A549 (cell line): ENCODE data around the gene AK6. TPM values are rescaled to one million over a fixed set of nuclear protein-coding genes. Genes with fewer than 3 reads are reported as not detected.

ENCODE experiments used
- ATAC-seq, 2 experiments: fragments of 200-7000 bp in 1 of 2; fragments of >200 bp in 1 of 2; cut with Nextera tagmentation in 1 of 2; cut with Tn5 transposase in 1 of 2; 3 replicates each; pipeline versions ENCODE4 v1.8.0 to v1.9.1; 2018 to 2020; ENCODE audit warnings: mild to moderate bottlenecking in 1 of 2, moderate library complexity in 1 of 2
- CTCF ChIA-PET: fragments of 300-600 bp; sonication (Branson Sonifier 250); formaldehyde crosslinking; extraction: SDS; loops from one replicate; lab custom pipeline; 2021; ENCODE audit warnings: antibody characterized with exemption, inconsistent platforms; lab: Yijun Ruan, JAX
- POLR2A ChIA-PET: fragments of 350-600 bp; formaldehyde crosslinking; extraction: SDS; loops from one replicate; lab custom pipeline; 2021; ENCODE audit warnings: antibody characterized with exemption, inconsistent platforms; lab: Yijun Ruan, JAX
- DNase-seq, 2 experiments: peaks; one replicate each; pipeline versions ENCODE4 v3.0.0 to v3.0.0-alpha.2; 2011 to 2016; ENCODE audit warnings: low read depth in 1 of 2, low spot score in 1 of 2
- FAIRE-seq: peaks from 2 replicates; lab custom pipeline; 2011; peaks lifted over from hg19 to GRCh38; lab: Jason Lieb, UNC
- H3K27ac ChIP-seq, 2 experiments: fragments of >200 bp; sonication (Bioruptor Twin); formaldehyde crosslinking; 3 replicates each; pipeline ENCODE4 v1.5.1; 2016 to 2017
- H3K4me1 ChIP-seq: fragments of >200 bp; sonication (Bioruptor Twin); formaldehyde crosslinking; 3 replicates; pipeline ENCODE4 v1.6.1; 2016
- H3K4me2 ChIP-seq: fragments of >200 bp; sonication (Bioruptor Twin); formaldehyde crosslinking; 3 replicates; pipeline ENCODE4 v1.6.1; 2016
- H3K4me3 ChIP-seq: fragments of >200 bp; sonication (Bioruptor Twin); formaldehyde crosslinking; 3 replicates; pipeline ENCODE4 v1.5.1; 2016
- H3K9me3 ChIP-seq: fragments of >200 bp; sonication (Bioruptor Twin); formaldehyde crosslinking; 3 replicates; pipeline ENCODE4 v1.6.1; 2016
- BCL3 ChIP-seq: fragments of >200 bp; sonication (Bioruptor Twin); formaldehyde crosslinking; IDR thresholded peaks from 3 replicates; pipeline ENCODE4 v1.6.1; 2016
- CBX8 ChIP-seq: fragments of 200-600 bp; sonication (generic); IDR thresholded peaks from 2 replicates; pipeline ENCODE4 v1.6.1; 2016
- CTCF ChIP-seq: fragments of >200 bp; sonication (Bioruptor Twin); formaldehyde crosslinking; IDR thresholded peaks from 3 replicates; pipeline ENCODE4 v1.5.1; 2016
- E2F6 ChIP-seq: IDR thresholded peaks from 2 replicates; pipeline ENCODE4 v1.6.1; 2012; ENCODE audit warnings: low read depth, borderline replicate concordance
- EP300 ChIP-seq, 2 experiments: fragments of >200 bp; sonication (Bioruptor Twin); formaldehyde crosslinking; IDR thresholded peaks; 2 replicates in 1 of 2; 3 replicates in 1 of 2; pipeline ENCODE4 v1.6.1; 2016 to 2017
- FOSL2 ChIP-seq, 2 experiments: fragments of 450-650 bp in 1 of 2; fragments of >200 bp in 1 of 2; sonication (Bioruptor Twin) in 1 of 2; formaldehyde crosslinking; IDR thresholded peaks; 2 replicates each; pipeline versions ENCODE4 v1.5.0 to v1.6.1; 2016 to 2020; ENCODE audit warnings: mild to moderate bottlenecking in 1 of 2, moderate library complexity in 1 of 2
- FOXS1 ChIP-seq: fragments of 250-450 bp; sonication (Bioruptor Pico); IDR thresholded peaks from 2 replicates; pipeline ENCODE4 v1.5.0; 2020; ENCODE audit warnings: mild to moderate bottlenecking, moderate library complexity
- HOXB5 ChIP-seq: fragments of 250-450 bp; sonication (Bioruptor Pico); IDR thresholded peaks from 2 replicates; pipeline ENCODE4 v1.5.0; 2020; ENCODE audit warnings: mild to moderate bottlenecking, moderate library complexity
- JUN ChIP-seq, 2 experiments: fragments of >200 bp; sonication (Bioruptor Twin); formaldehyde crosslinking; IDR thresholded peaks; 2 replicates in 1 of 2; 3 replicates in 1 of 2; pipeline ENCODE4 v1.6.1; 2016 to 2017
- JUNB ChIP-seq: fragments of >200 bp; sonication (Bioruptor Twin); formaldehyde crosslinking; IDR thresholded peaks from 2 replicates; pipeline ENCODE4 v1.6.1; 2016
- KDM1A ChIP-seq: fragments of 200-600 bp; sonication (generic); IDR thresholded peaks from 2 replicates; pipeline ENCODE4 v1.6.1; 2016; ENCODE audit warnings: low read depth, mild to moderate bottlenecking
- MAX ChIP-seq: IDR thresholded peaks from 2 replicates; pipeline ENCODE4 v1.6.1; 2012
- MAZ ChIP-seq: fragments of 150-350 bp; IDR thresholded peaks from 2 replicates; pipeline ENCODE4 v1.6.1; 2014; ENCODE audit warnings: antibody characterized with exemption, low read depth, low read length, borderline replicate concordance
- MYC ChIP-seq: IDR thresholded peaks from 2 replicates; pipeline ENCODE4 v1.6.1; 2012; ENCODE audit warnings: mild to moderate bottlenecking, inconsistent platforms, low read length, improper control_type of control experiment, borderline replicate concordance
- NPAS2 ChIP-seq: fragments of 250-450 bp; sonication (Bioruptor Pico); IDR thresholded peaks from 2 replicates; pipeline ENCODE4 v1.8.0; 2022; ENCODE audit warnings: mild to moderate bottlenecking, moderate library complexity, borderline replicate concordance
- PHF8 ChIP-seq: fragments of 200-600 bp; sonication (generic); IDR thresholded peaks from 2 replicates; pipeline ENCODE4 v1.6.1; 2016; ENCODE audit warnings: low read depth, mild to moderate bottlenecking, antibody characterized with exemption, moderate library complexity, borderline replicate concordance
- POLR2A ChIP-seq: IDR thresholded peaks from 2 replicates; pipeline ENCODE4 v1.6.1; 2012; ENCODE audit warnings: mild to moderate bottlenecking, low read length
- RAD21 ChIP-seq, 2 experiments: fragments of >200 bp in 1 of 2; sonication (Bioruptor Twin) in 1 of 2; formaldehyde crosslinking in 1 of 2; IDR thresholded peaks in 1 of 2; conservative IDR thresholded peaks in 1 of 2; 2 replicates in 1 of 2; 3 replicates in 1 of 2; pipeline ENCODE4 v1.6.1; 2012 to 2018; ENCODE audit warnings: inconsistent platforms in 1 of 2
- SMC3 ChIP-seq: fragments of >200 bp; sonication (Bioruptor Twin); formaldehyde crosslinking; IDR thresholded peaks from 3 replicates; pipeline ENCODE4 v1.6.1; 2018; ENCODE audit warnings: inconsistent platforms
- USF2 ChIP-seq: fragments of 450-650 bp; IDR thresholded peaks from 2 replicates; pipeline ENCODE4 v1.6.1; 2014; ENCODE audit warnings: antibody characterized with exemption
- ZSCAN20 ChIP-seq: fragments of 250-450 bp; sonication (Bioruptor Pico); IDR thresholded peaks from 2 replicates; pipeline ENCODE4 v1.8.0; 2022; ENCODE audit warnings: mild to moderate bottlenecking, moderate library complexity
- WGBS: methylation state at CpG from one replicate; pipeline ENCODE4 v1.1.6; 2017; ENCODE audit errors: missing lambda C conversion rate; 5-methylcytosine and 5-hydroxymethylcytosine counted together
- polyA plus RNA-seq, 4 experiments: library from polyadenylated mRNA; depleted of rRNA in 3 of 4; stranded (reverse); fragments of >200 nt; fragmentation: RNase III in 1 of 4; extraction: RNeasy Plus Mini Kit Qiagen cat#74134 plus additional on column Dnase treatment in 1 of 4; gene quantifications; 2 replicates in 3 of 4; 3 replicates in 1 of 4; pipeline ENCODE4 v1.2.3, GENCODE V29; 2011 to 2017

Gene AK6
- polyA plus RNA-seq, 2 of the 4 experiments (the other 2 are of a cell fraction), result 83.4 to 108 TPM

- CTCF ChIA-PET, result interaction anchor here (0.7 to 1.3 kb wide), 4 partner anchors 16 to 82 kb away, joined by 3 to 4 read pairs (median 3); no protein-coding TSS in a partner anchor
- ATAC-seq (peak; percentile 99), DNase-seq (peak; percentile 77 to 85), FAIRE-seq (no peak)
- peak within 1 kb of the TSS; percentile 87 for H3K4me2 ChIP-seq
- H3K4me1 ChIP-seq, result peaks cover 7% of the 10 kb centered on the region; the same call in 1 of the 3 replicates
- H3K4me3 ChIP-seq, result peak within 1 kb of the TSS; percentile 76
- H3K27ac ChIP-seq, result peak within 1 kb of the TSS; percentile 77 to 89
- POLR2A ChIA-PET, result interaction anchor here (0.6 kb wide), 1 partner anchor 80 kb away, joined by 3 read pairs; no protein-coding TSS in a partner anchor
- H3K9me3 ChIP-seq, result no peaks in the 10 kb centered on the region
- 2% methylated on average over 34 of the region's 78 CpGs for WGBS
- TF ChIP-seq MAX (peak; percentile 72), E2F6 (no peak), FOSL2 (IDR thresholded peaks at IDR 0.05) (no peak), FOSL2 (CRISPR knock-in tag; IDR thresholded peaks at IDR 0.05) (no peak), POLR2A (peak; percentile 15; the same call in 1 of the 2 replicates), JUNB (no peak), HOXB5 (CRISPR knock-in tag) (no peak), MYC (0 out of 2 replicates have a peak, but pooled peaks have one; percentile 17), USF2 (peak; percentile 60), JUN (IDR thresholded peaks at IDR 0.05) (peak in 1 of 2 experiments; percentile 69; a peak in 2 of 5 replicates), PHF8 (peak; percentile 61), RAD21 (conservative IDR thresholded peaks at IDR 0.05 in 1 of 2, IDR thresholded peaks at IDR 0.05 in 1 of 2) (peak; percentile 56 to 85), CTCF (peak; percentile 49), BCL3 (0 out of 3 replicates have a peak, but pooled peaks have one; percentile 24), SMC3 (peak; percentile 82), FOXS1 (CRISPR knock-in tag) (no peak)
Observed at GRCh38 chr5:69414885-69415583, 45.7 kb upstream of the AK6 start, which contains the start of gene MARVELD2. TSS of gene MARVELD2 (plus strand) at chr5:69415116. CDS start at chr5:69419386, 4,270 bp downstream.

GRCh38 chr5:69404659-69405330 is 35.5 kb upstream of the AK6 start:
- WGBS, result 89% methylated on average over 15 of the region's 15 CpGs
- Histone ChIP-seq H3K27ac (no peak overlapping the region), H3K4me3 (no peak overlapping the region), H3K4me2 (no peak overlapping the region), H3K9me3 (no peaks in the 10 kb centered on the region), H3K4me1 (no peaks in the 10 kb centered on the region)
- FAIRE-seq (no peak), DNase-seq (no peak), ATAC-seq (no peak)
- CTCF ChIA-PET, result interaction anchor here (0.7 kb wide), 1 partner anchor 346 kb away, joined by 3 read pairs; no protein-coding TSS in a partner anchor
- TF ChIP-seq BCL3 (no peak), NPAS2 (CRISPR knock-in tag) (no peak), KDM1A (no peak), CBX8 (no peak), ZSCAN20 (no peak), FOSL2 (IDR thresholded peaks at IDR 0.05) (no peak), FOSL2 (CRISPR knock-in tag; IDR thresholded peaks at IDR 0.05) (no peak), EP300 (IDR thresholded peaks at IDR 0.05) (no peak), MAZ (no peak)
- POLR2A ChIA-PET, result no interaction called here
